Stimulated activated CD4-positive, alpha-beta T cell treated with anti-CD3 and anti-CD28 coated beads, Interleukin-2, amount 100 ng/mL, for 24 hours (primary cell): ENCODE results near the gene SEMA3E.

Source experiments
- DNase-seq, 2 donors: peaks; one replicate each; pipeline ENCODE4 v3.0.0-alpha.2; 2020

Gene SEMA3E

DNA sequence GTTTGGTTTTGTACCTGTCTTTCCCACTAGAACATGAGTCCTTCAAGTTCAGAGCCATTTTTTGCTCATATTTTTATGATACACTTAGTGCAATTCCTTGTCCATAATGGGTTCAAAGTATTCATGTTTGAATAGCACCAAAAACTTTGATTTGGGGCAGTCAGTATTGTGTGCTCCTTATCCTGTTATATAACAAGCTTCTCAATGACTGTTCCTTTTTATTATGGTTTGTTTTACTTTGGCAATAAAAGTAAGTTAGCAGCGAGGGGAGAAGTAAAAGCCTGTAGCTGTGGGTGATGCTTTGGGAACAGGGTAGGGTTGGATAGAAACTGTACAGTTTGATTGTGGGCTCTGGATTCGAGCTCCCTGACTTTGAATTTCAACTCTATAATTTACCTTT, 311.9 kb downstream of the SEMA3E start:
- no peak for DNase-seq

GRCh38 chr7:83326223-83326622, 322.7 kb downstream of the SEMA3E start:
- no peak for DNase-seq

DNA sequence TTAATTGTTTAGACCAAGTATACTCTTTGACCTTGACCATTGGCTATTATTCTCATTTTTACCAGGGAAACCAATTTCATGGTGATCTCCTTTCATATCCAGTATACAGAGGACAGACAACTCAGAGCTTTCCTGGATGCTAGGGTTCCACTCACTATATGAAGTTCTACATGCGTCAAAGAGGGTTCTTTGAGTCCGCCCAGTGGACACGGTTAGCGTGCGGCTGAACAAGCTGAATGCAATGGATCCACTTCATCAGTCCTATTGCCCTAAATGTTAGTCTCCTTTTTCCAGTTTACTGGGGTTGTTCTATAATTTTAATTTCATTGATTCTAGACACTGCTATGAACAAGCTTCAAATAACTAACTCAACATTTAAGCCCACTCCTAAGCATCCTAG, 323.9 kb downstream of the SEMA3E start:
- no peak for DNase-seq

DNA sequence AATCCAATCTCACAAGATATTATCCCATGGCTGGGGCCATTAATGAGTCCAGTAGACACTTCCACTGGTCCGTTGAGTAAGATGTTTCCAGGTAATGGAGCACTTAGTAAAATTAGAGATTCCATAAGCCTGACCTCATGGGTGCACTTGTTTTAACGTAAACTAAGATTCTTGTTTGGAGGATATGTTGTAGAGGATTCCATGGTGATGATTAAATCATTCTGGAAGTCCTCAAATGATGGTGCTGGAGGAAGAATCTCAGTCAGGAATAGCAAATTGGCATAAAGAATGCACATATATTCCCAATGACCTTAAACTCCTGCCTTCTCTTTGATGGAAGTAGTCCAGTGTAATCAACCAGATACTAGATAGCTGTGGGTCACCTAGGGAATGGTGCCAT, 324.3 kb downstream of the SEMA3E start:
- DNase-seq: no peak

DNA sequence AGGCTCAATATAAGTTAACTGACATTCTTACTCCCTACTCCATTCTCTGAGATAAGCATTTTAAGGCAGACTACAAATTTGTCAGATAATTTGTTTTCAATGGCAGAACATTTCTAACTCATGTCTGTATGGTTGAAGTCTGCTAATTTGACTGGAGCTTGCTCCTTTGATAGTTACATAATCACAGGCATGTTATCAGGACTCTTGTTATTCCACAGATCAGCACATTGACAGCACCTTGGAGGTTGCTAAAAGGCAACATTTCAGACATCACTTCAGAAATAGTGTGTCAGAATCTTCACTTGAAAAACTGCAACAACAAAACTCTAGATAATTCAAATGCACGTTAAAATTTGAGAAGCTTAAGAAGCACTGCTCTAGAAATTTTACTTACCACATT, 327.9 kb downstream of the SEMA3E start:
- DNase-seq: no peak

DNA sequence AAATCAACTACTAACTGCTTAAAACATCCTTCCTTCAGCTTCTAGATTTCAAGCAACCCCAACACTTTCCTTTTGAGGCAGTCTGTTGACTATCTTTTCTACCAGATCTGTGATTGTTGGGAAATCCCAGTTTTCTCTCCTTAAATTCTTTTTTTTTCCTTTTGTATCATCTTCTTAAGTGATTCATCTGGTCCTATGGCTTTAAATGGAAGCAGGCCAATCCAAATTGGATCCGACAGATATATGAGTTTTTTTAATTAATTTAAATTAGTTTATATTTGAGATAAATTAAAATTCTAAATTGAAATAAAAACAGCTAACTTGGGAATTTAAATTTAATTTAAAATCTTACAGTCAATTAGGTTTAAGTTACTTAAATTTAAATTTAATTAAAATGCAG, 335.0 kb downstream of the SEMA3E start:
- no peak for DNase-seq
